DMS79 (cell line): Measurements from ENCODE around the gene ERF.

Experiments used
- DNase-seq: peaks from one replicate; lab custom pipeline; 2025; lab: John Stamatoyannopoulos, UW

Gene ERF

GRCh38 chr19:42254850-42255765 is at the start of gene ERF:
ERF (minus strand) TSS chr19:42255128; CDS start chr19:42254999, 129 bp downstream.
- DNase-seq = peak; percentile 46

- no peak for DNase-seq
These were observed 48.9 kb upstream of the ERF start for GRCh38 chr19:42303876-42304275.

GRCh38 chr19:42303101-42303464 is 48.2 kb upstream of the ERF start:
- peak; percentile 55 for DNase-seq

GRCh38 chr19:42301646-42302203 is 46.8 kb upstream of the ERF start, which contains the start of gene PRR19:
PRR19 (plus strand) TSS chr19:42302132; CDS start chr19:42309585, 7,453 bp downstream.
- no peak for DNase-seq

- DNase-seq = no peak
These were observed 42.1 kb upstream of the ERF start for GRCh38 chr19:42297039-42297438.

GRCh38 chr19:42295831-42296525 is 41.0 kb upstream of the ERF start:
- peak; percentile 36 for DNase-seq

- no peak for DNase-seq
These were observed 40.4 kb upstream of the ERF start for GRCh38 chr19:42295342-42295741.

GRCh38 chr19:42294471-42295137 is 39.7 kb upstream of the ERF start:
- DNase-seq = no peak

GRCh38 chr19:42293948-42294347 is 39.0 kb upstream of the ERF start:
- DNase-seq = no peak

- no peak for DNase-seq
These were observed 38.6 kb upstream of the ERF start for GRCh38 chr19:42293540-42293939.

GRCh38 chr19:42292963-42293362 is 38.0 kb upstream of the ERF start:
- no peak for DNase-seq

GRCh38 chr19:42292042-42292960 is 37.4 kb upstream of the ERF start:
- no peak for DNase-seq

- DNase-seq = no peak
These were observed 36.5 kb upstream of the ERF start for GRCh38 chr19:42291435-42291810.

- DNase-seq = no peak
These were observed 35.9 kb upstream of the ERF start for GRCh38 chr19:42290523-42291434.

GRCh38 chr19:42290136-42290522 is 35.2 kb upstream of the ERF start:
- DNase-seq = no peak

GRCh38 chr19:42289556-42290041 is 34.7 kb upstream of the ERF start:
- DNase-seq = no peak

GRCh38 chr19:42288881-42289555 is 34.1 kb upstream of the ERF start:
- no peak for DNase-seq

GRCh38 chr19:42288387-42288786 is 33.5 kb upstream of the ERF start:
- DNase-seq = no peak

- DNase-seq = no peak
These were observed 32.8 kb upstream of the ERF start for GRCh38 chr19:42287827-42288107.
